ENCODE measurements around the gene HIBCH.

HIBCH gene

GRCh38 chr2:190254063-190254850 lies 65.4 kb downstream of the HIBCH start:
- TF ChIP-seq USF1 (IDR thresholded peaks at IDR 0.05), result no peak
- TF ChIP-seq EGR1 (IDR thresholded peaks at IDR 0.05), result no peak
- no peak for TF ChIP-seq EP300 (IDR thresholded peaks at IDR 0.05; ENCODE audit: borderline replicate concordance)
- TF ChIP-seq REST (IDR thresholded peaks at IDR 0.05; ENCODE audit: low read depth), result no peak
- no peak for TF ChIP-seq CREB1 (IDR thresholded peaks at IDR 0.05; ENCODE audit: low read depth)
- no peak for TF ChIP-seq YY1 (IDR thresholded peaks at IDR 0.05; ENCODE audit: low read depth)
- TF ChIP-seq TEAD4 (IDR thresholded peaks at IDR 0.05), result no peak
- TF ChIP-seq ZBTB7A (IDR thresholded peaks at IDR 0.05; ENCODE audit: low read depth), result no peak
- no peak for TF ChIP-seq CEBPB (IDR thresholded peaks at IDR 0.05)
- no peak for TF ChIP-seq NFIC (IDR thresholded peaks at IDR 0.05)
- TF ChIP-seq TAF1 (IDR thresholded peaks at IDR 0.05; ENCODE audit: low read depth), result no peak
- TF ChIP-seq FOXM1 (IDR thresholded peaks at IDR 0.05; ENCODE audit: borderline replicate concordance, low read depth), result no peak
- TF ChIP-seq RAD21 (IDR thresholded peaks at IDR 0.05; ENCODE audit: low read depth), result no peak
- no peak for TF ChIP-seq TCF12 (IDR thresholded peaks at IDR 0.05; ENCODE audit: low read depth)
- TF ChIP-seq MAX (IDR thresholded peaks at IDR 0.05), result no peak

GRCh38 chr2:190250421-190250820 lies 69.2 kb downstream of the HIBCH start:
- TF ChIP-seq TEAD4 (IDR thresholded peaks at IDR 0.05) (no peak), REST (IDR thresholded peaks at IDR 0.05; ENCODE audit: low read depth) (no peak), ZBTB7A (IDR thresholded peaks at IDR 0.05; ENCODE audit: low read depth) (no peak), MAX (IDR thresholded peaks at IDR 0.05) (no peak), CEBPB (IDR thresholded peaks at IDR 0.05) (no peak), CREB1 (IDR thresholded peaks at IDR 0.05; ENCODE audit: low read depth) (no peak), EGR1 (IDR thresholded peaks at IDR 0.05) (no peak), FOXM1 (IDR thresholded peaks at IDR 0.05; ENCODE audit: borderline replicate concordance, low read depth) (no peak), RAD21 (IDR thresholded peaks at IDR 0.05; ENCODE audit: low read depth) (no peak), TCF12 (IDR thresholded peaks at IDR 0.05; ENCODE audit: low read depth) (no peak), USF1 (IDR thresholded peaks at IDR 0.05) (no peak), EP300 (IDR thresholded peaks at IDR 0.05; ENCODE audit: borderline replicate concordance) (no peak), YY1 (IDR thresholded peaks at IDR 0.05; ENCODE audit: low read depth) (no peak), TAF1 (IDR thresholded peaks at IDR 0.05; ENCODE audit: low read depth) (no peak), NFIC (IDR thresholded peaks at IDR 0.05) (no peak)

GRCh38 chr2:190235551-190236075 lies 84.0 kb downstream of the HIBCH start:
- no peak for TF ChIP-seq YY1 (IDR thresholded peaks at IDR 0.05; ENCODE audit: low read depth)
- no peak for TF ChIP-seq EP300 (IDR thresholded peaks at IDR 0.05; ENCODE audit: borderline replicate concordance)
- TF ChIP-seq TCF12 (IDR thresholded peaks at IDR 0.05; ENCODE audit: low read depth), result no peak
- no peak for TF ChIP-seq NFIC (IDR thresholded peaks at IDR 0.05)
- no peak for TF ChIP-seq RAD21 (IDR thresholded peaks at IDR 0.05; ENCODE audit: low read depth)
- no peak for TF ChIP-seq FOXM1 (IDR thresholded peaks at IDR 0.05; ENCODE audit: borderline replicate concordance, low read depth)
- TF ChIP-seq TEAD4 (IDR thresholded peaks at IDR 0.05), result no peak
- no peak for TF ChIP-seq USF1 (IDR thresholded peaks at IDR 0.05)
- no peak for TF ChIP-seq EGR1 (IDR thresholded peaks at IDR 0.05)
- TF ChIP-seq CREB1 (IDR thresholded peaks at IDR 0.05; ENCODE audit: low read depth), result no peak
- TF ChIP-seq MAX (IDR thresholded peaks at IDR 0.05), result no peak
- no peak for TF ChIP-seq REST (IDR thresholded peaks at IDR 0.05; ENCODE audit: low read depth)
- no peak for TF ChIP-seq TAF1 (IDR thresholded peaks at IDR 0.05; ENCODE audit: low read depth)
- no peak for TF ChIP-seq ZBTB7A (IDR thresholded peaks at IDR 0.05; ENCODE audit: low read depth)
